Brain microvascular endothelial cell (primary cell): ENCODE measurements around the gene SLC39A2.
"Not testable (repeated sequence)": the region's sequence is repeated elsewhere in the genome, so short reads cannot be mapped to it uniquely, and the experiment has no call there.

Experiments used
- DNase-seq: peaks from one replicate; pipeline ENCODE4 v3.0.0-alpha.2; 2020
- H3K27ac ChIP-seq: fragments of 250-450 bp; sonication (Bioruptor Pico); 2 replicates; pipeline ENCODE4 v1.5.1; 2020; ENCODE audit warnings: mild to moderate bottlenecking, moderate library complexity
- H3K27me3 ChIP-seq: fragments of 250-450 bp; sonication (Bioruptor Pico); replicated peaks from 2 replicates; pipeline ENCODE4 v1.5.1; 2020; ENCODE audit warnings: mild to moderate bottlenecking
- H3K36me3 ChIP-seq: fragments of 250-450 bp; sonication (Bioruptor Pico); replicated peaks from 2 replicates; pipeline ENCODE4 v1.5.1; 2020; ENCODE audit warnings: mild to moderate bottlenecking
- H3K4me3 ChIP-seq: 2 replicates; pipeline ENCODE4 v1.5.1; 2011; ENCODE audit warnings: low read depth, mild to moderate bottlenecking, control low read depth, low read length, moderate library complexity
- CTCF ChIP-seq: IDR thresholded peaks from 2 replicates; pipeline ENCODE4 v1.5.1; 2011; ENCODE audit warnings: low read depth, mild to moderate bottlenecking, moderate library complexity, low read length, control low read depth, inconsistent platforms; ENCODE audit errors: missing control alignments
- in situ Hi-C: cut with HindIII; loops from 2 replicates; pipeline ENCODE4 v1.10.0; 2017; ENCODE audit warnings: low sequenced_read_pairs, low pct_ligation_motif_present

Gene SLC39A2

GRCh38 chr14:20982646-20983369 is 16.3 kb upstream of the SLC39A2 start:
- DNase-seq, result no peak
- Histone ChIP-seq H3K4me3 (no peak overlapping the region), H3K36me3 (no peaks in the 10 kb centered on the region), H3K27ac (no peak overlapping the region), H3K27me3 (no peaks in the 10 kb centered on the region)
- in situ Hi-C loops, result no loop called here
- TF ChIP-seq CTCF, result no peak

GRCh38 chr14:20985650-20986049 is 13.4 kb upstream of the SLC39A2 start:
- H3K36me3 ChIP-seq, in situ Hi-C loops, H3K4me3 ChIP-seq, H3K27ac ChIP-seq, H3K27me3 ChIP-seq, DNase-seq: not testable (repeated sequence)

GRCh38 chr14:20986811-20987210 is 12.3 kb upstream of the SLC39A2 start:
- Histone ChIP-seq H3K36me3 (peaks cover 3% of the 10 kb centered on the region), H3K27ac (peak overlapping the region; percentile 72), H3K4me3 (no peak overlapping the region), H3K27me3 (no peaks in the 10 kb centered on the region)
- DNase-seq, result peak; percentile 92
- in situ Hi-C loops, result no loop called here
- TF ChIP-seq CTCF, result no peak

GRCh38 chr14:20988717-20989470 is 10.2 kb upstream of the SLC39A2 start:
- in situ Hi-C loops, result no loop called here
- peak; percentile 43 for DNase-seq
- no peak for TF ChIP-seq CTCF
- no peaks in the 10 kb centered on the region for H3K27me3 ChIP-seq
- H3K36me3 ChIP-seq, result peaks cover 10% of the 10 kb centered on the region
- peak overlapping the region; percentile 80 for H3K27ac ChIP-seq
- peak overlapping the region; percentile 32 for H3K4me3 ChIP-seq

- peaks cover 15% of the 10 kb centered on the region for H3K36me3 ChIP-seq
- no peak for DNase-seq
- in situ Hi-C loops, result no loop called here
- H3K27me3 ChIP-seq, result no peaks in the 10 kb centered on the region
- H3K4me3 ChIP-seq, result peak overlapping the region; percentile 32
- peak overlapping the region; percentile 80 for H3K27ac ChIP-seq
- TF ChIP-seq CTCF, result no peak
These were observed 9.7 kb upstream of the SLC39A2 start for GRCh38 chr14:20989471-20989786.

GRCh38 chr14:20989787-20990600 is 9.1 kb upstream of the SLC39A2 start, which contains the start of gene METTL17:
Gene METTL17, plus strand, starts transcription at chr14:20989980. Its CDS starts 23 bp downstream, at chr14:20990003.
- peak; percentile 97 for DNase-seq
- peak; percentile 68 for TF ChIP-seq CTCF
- no peaks in the 10 kb centered on the region for H3K27me3 ChIP-seq
- peak within 1 kb of the TSS; percentile 80 for H3K27ac ChIP-seq
- H3K36me3 ChIP-seq, result peaks cover 20% of the 10 kb centered on the region
- in situ Hi-C loops, result no loop called here
- peak within 1 kb of the TSS; percentile 94 for H3K4me3 ChIP-seq
